GM18505 (cell line): ENCODE data around the gene HSD17B4.
"Not testable (repeated sequence)": the region's sequence is repeated elsewhere in the genome, so short reads cannot be mapped to it uniquely, and the experiment has no call there.

Source experiments
- ATAC-seq: cut with Tn5 transposase; IDR thresholded peaks from one replicate; pipeline ENCODE4 v1.9.1; 2021; ENCODE audit not compliant: unreplicated experiment
- POLR2A ChIP-seq: IDR thresholded peaks from 4 replicates; pipeline ENCODE4 v1.6.1; 2011; ENCODE audit warnings: borderline replicate concordance; ENCODE audit not compliant: insufficient read depth, insufficient read length; ENCODE audit errors: extremely low read depth

The HSD17B4 gene

GRCh38 chr5:119418606-119419100, 33.6 kb upstream of the HSD17B4 start:
- TF ChIP-seq POLR2A: no peak
- ATAC-seq: no peak

GRCh38 chr5:119420169-119420568, 32.1 kb upstream of the HSD17B4 start:
- ATAC-seq: no peak
- no peak for TF ChIP-seq POLR2A

- no peak for ATAC-seq
- no peak for TF ChIP-seq POLR2A
These were observed 26.2 kb upstream of the HSD17B4 start for GRCh38 chr5:119426057-119426456.

GRCh38 chr5:119427060-119427459, 25.2 kb upstream of the HSD17B4 start:
- no peak for TF ChIP-seq POLR2A
- ATAC-seq: no peak

GRCh38 chr5:119427596-119427995, 24.7 kb upstream of the HSD17B4 start:
- ATAC-seq: not testable (repeated sequence)

- not testable (repeated sequence) for ATAC-seq
These were observed 24.1 kb upstream of the HSD17B4 start for GRCh38 chr5:119428166-119428565.

GRCh38 chr5:119428574-119428973, 23.7 kb upstream of the HSD17B4 start:
- ATAC-seq: not testable (repeated sequence)

GRCh38 chr5:119432674-119433237, 19.5 kb upstream of the HSD17B4 start:
- not testable (repeated sequence) for ATAC-seq

- ATAC-seq: peak; percentile 93
- TF ChIP-seq POLR2A: no peak
These were observed 16.7 kb upstream of the HSD17B4 start for GRCh38 chr5:119435436-119436132.

- not testable (repeated sequence) for ATAC-seq
These were observed 14.3 kb upstream of the HSD17B4 start for GRCh38 chr5:119437785-119438586.

- ATAC-seq: not testable (repeated sequence)
These were observed 13.7 kb upstream of the HSD17B4 start for GRCh38 chr5:119438587-119438917.

GRCh38 chr5:119439140-119439631, 13.1 kb upstream of the HSD17B4 start:
- no peak for TF ChIP-seq POLR2A
- ATAC-seq: no peak

- ATAC-seq: not testable (repeated sequence)
These were observed 12.7 kb upstream of the HSD17B4 start for GRCh38 chr5:119439632-119440031.

GRCh38 chr5:119444643-119445042, 7.7 kb upstream of the HSD17B4 start:
- ATAC-seq: not testable (repeated sequence)

- no peak for ATAC-seq
- TF ChIP-seq POLR2A: no peak
These were observed 6.8 kb upstream of the HSD17B4 start for GRCh38 chr5:119445544-119445943.

GRCh38 chr5:119449882-119450281, 2.4 kb upstream of the HSD17B4 start:
- no peak for ATAC-seq
- no peak for TF ChIP-seq POLR2A

GRCh38 chr5:119450627-119451026, 1.7 kb upstream of the HSD17B4 start:
- ATAC-seq: not testable (repeated sequence)
